AG20443 (cell line): ENCODE data around the gene GPR42.
"Not testable (repeated sequence)": the region's sequence is repeated elsewhere in the genome, so short reads cannot be mapped to it uniquely, and the experiment has no call there.

Experiments
- DNase-seq: peaks from one replicate; pipeline ENCODE4 v3.0.0; 2012; ENCODE audit warnings: low spot score, mixed read lengths

Gene GPR42

DNA sequence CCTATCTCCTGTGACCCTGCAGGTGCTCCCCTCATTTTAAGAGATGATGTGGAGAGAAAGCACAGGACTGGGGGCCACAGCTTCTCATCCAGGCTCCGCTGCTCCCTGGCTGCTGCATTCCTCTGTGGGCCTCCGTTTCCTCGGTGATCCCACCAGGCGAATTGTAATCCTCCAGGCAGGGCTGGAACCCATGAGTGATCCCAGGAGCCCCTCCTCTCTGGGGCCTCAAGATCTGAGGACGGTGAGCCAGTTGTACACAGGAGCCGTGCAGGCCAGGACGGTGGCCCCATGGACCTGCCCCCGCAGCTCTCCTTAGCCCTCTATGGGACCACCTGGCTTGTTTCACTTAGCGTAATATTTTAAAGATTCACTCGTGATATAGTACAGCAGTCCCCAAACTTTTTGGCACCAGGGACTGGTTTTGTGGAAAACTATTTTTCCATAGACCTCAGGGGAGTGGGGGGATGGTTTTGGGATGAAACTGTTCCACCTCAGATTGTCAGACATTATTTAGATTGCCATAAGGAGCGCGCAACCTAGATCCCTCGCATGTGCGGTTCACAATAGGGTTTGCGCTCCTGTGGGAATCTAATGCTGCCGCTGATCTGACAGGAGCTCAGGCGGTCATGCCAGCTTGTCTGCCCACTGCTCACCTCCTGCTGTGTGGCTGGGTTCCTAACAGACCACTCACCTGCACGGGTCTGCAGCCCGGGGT, 7.0 kb upstream of the GPR42 start:
- no peak for DNase-seq

GRCh38 chr19:35365303-35365702, 5.6 kb upstream of the GPR42 start:
- DNase-seq = no peak

DNA sequence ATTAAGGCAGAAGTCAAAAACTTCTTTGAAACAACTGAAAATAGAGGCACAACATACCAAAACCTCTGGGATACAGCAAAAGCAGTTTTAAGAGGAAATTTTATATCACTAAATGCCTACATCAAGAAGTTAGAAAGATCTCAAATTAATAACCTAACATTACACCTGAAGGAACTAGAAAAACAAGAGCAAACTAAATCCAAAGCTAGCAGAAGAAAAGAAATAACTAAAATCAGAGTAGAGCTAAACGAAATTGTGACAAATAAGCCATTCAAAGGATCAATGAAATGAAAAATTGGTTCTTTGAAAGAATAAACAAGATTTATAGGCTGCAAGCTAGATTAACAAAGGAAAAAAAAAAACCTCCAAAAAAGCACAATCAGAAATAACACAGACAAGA, 2.5 kb upstream of the GPR42 start:
- DNase-seq = no peak

- DNase-seq = no peak
Observed at GRCh38 chr19:35369522-35369921, 1.3 kb upstream of the GPR42 start.

- DNase-seq = no peak
Observed at GRCh38 chr19:35373492-35373891, 2.6 kb downstream of the GPR42 start.

- DNase-seq = not testable (repeated sequence)
Observed at GRCh38 chr19:35374031-35374430, 3.2 kb downstream of the GPR42 start.

DNA sequence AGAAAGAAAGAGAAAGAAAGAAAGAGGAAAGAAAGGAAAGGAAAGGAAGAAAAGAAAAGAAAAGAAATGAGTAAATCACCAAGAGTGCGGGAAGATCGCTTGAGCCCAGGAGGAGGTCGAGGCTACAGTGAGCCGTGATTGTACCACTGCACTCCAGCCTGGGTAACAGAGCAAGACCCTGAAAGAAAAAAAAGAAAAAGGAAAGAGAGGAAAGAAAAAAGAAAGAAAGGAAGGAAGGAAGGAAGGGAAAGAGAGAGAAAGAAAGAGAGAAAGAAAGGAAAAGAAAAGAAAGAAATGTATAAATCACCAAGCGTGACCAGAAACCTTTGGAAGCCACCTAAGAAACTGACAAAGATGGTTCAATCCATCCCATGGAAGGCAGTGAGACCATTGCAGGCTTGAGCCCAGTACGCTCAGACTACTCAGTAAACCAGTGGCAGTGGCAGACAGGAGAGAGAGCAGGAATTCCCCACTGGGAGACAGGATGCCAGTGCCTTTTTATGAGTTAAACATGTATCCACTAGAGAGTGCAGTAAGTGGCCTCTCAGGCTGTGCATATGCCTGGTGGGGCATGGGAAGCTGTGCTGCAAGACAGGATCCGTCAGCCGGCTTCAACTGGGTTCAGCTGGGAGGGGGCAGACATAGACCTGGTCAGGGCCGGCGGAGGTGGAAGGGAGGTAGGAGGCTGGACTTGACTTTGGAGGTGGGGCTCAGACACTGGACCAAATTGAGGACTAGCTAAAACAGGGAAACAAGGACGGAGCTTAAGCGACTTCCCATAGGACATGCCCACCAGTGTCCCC, 4.8 kb downstream of the GPR42 start:
- no peak for DNase-seq

DNA sequence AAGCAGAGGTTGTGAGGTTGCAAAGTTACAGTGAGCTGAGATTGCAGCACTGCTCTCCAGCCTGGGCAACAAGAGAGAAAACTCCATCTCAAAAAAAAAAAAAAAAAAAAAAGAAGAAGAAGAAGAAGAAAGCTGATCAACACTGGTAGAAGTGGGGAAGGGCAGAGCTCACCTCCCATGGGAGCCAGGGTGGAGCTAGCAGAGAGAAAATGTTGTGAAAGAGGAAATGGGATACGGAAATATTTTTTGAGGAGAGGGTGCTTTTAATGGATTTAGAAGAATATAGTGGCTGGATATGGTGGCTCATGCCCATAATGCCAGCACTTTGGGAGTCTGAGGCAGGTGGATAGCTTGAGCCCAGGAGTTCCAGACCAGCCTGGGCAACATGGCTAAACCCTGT, 6.8 kb downstream of the GPR42 start:
- no peak for DNase-seq

DNA sequence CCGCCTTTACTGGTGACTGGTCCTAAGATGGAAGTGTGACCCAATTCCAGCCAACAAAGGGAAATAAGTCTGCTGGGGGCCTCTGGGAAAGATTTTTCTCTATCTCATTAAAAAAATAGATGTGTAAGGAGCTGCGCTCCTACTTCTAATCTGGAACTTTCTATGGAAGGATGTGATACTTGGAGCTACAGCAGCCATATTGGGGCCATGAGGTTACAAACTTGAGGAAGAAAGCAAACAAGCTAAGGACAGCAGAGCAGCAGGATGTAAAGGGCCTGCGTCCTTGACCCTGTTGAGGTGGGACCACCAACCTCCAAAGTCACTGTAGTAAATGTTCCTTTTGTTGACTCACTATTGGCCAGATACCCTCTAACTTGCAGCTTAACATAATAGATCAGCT, 7.5 kb downstream of the GPR42 start:
- no peak for DNase-seq

GRCh38 chr19:35379545-35379944, 8.7 kb downstream of the GPR42 start:
- not testable (repeated sequence) for DNase-seq

- no peak for DNase-seq
Observed at GRCh38 chr19:35379992-35380391, 9.1 kb downstream of the GPR42 start.

DNA sequence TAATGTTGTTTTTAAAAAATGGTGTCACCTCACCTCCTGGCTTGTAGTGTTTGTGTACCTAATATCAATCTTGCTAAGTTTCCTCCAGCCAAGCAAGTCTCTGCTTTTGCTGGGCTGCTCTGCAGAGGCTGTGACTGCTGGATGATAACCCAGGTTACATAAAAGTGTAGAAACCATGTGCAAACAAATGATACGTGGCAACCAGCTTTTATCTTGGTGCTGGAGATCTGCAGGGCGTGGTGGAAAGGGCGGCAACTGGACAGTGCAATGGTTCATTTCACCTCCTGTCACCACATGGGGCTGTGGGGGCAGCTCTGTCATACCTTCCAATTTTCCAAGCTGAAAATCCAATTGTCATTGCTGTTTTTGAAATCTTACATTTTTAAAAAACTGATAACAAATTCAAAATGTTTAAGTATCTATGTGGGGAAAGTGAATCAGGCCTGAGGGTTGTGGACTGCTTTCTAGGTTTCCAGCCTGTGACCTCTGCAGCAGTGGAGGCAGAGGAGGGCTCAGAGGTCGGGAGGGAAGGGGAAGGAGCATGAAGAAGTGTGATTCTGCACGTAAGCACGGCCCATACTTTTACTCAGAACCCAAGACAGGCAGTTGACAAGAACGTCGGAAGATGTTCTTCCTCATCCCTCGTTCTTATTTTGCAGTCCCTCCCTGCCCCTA, 9.7 kb downstream of the GPR42 start:
- DNase-seq = no peak

DNA sequence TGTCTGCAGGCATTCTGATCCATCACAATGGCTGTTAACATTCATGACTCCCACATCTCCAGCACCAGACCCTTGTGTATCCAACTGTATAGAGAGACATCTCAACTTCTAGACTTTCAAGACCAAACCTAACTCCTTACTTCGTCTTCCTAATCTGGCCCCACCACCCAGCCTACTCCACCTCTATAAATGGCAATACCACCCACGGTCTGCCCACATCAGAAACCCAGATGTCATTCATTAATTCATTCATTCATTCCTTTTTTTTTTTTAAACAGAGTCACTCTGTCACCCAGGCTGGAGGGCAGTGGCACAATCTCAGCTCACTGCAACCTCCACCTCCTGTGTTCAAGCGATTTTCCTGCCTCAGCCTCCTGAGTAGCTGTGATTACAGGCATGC, 10.4 kb downstream of the GPR42 start:
- no peak for DNase-seq

DNA sequence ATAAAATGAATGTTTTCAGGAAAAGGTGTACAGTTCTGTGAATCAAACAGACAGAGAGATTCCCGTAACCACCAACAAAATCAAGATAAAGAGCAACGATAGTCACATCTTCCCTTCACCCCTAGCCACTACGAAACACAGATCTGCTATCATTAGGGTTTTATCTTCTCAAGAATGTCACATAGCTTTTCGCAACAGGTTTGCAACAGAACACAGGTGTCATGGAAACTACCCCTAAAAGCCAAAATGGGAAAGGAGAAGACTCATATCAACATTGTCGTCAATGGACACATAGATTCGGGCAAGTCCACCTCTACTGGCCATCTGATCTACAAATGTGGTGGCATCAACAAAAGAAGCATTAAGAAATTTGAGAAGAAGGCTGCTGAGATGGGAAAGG, 11.1 kb downstream of the GPR42 start:
- no peak for DNase-seq

DNA sequence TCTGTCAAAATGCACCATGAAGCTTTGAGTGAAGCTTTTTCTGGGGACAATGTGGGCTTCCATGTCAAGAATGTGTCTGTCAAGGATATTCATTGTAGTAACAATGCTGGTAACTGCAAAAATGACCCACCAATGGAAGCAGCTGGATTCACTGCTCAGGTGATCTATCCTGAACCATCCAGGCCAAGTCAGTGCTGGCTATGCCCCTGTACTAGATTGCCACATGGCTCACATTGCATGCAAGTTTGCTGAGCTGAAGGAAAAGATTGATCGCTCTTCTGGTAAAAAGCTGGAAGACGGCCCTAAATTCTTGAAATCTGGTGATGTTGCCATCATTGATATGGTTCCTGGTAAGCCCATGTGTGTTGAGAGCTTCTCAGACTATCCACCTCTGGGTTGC, 12.7 kb downstream of the GPR42 start:
- DNase-seq = no peak

- DNase-seq = no peak
Observed at GRCh38 chr19:35388277-35389054, 17.6 kb downstream of the GPR42 start.

- DNase-seq = no peak
Observed at GRCh38 chr19:35389192-35389861, 18.5 kb downstream of the GPR42 start.

DNA sequence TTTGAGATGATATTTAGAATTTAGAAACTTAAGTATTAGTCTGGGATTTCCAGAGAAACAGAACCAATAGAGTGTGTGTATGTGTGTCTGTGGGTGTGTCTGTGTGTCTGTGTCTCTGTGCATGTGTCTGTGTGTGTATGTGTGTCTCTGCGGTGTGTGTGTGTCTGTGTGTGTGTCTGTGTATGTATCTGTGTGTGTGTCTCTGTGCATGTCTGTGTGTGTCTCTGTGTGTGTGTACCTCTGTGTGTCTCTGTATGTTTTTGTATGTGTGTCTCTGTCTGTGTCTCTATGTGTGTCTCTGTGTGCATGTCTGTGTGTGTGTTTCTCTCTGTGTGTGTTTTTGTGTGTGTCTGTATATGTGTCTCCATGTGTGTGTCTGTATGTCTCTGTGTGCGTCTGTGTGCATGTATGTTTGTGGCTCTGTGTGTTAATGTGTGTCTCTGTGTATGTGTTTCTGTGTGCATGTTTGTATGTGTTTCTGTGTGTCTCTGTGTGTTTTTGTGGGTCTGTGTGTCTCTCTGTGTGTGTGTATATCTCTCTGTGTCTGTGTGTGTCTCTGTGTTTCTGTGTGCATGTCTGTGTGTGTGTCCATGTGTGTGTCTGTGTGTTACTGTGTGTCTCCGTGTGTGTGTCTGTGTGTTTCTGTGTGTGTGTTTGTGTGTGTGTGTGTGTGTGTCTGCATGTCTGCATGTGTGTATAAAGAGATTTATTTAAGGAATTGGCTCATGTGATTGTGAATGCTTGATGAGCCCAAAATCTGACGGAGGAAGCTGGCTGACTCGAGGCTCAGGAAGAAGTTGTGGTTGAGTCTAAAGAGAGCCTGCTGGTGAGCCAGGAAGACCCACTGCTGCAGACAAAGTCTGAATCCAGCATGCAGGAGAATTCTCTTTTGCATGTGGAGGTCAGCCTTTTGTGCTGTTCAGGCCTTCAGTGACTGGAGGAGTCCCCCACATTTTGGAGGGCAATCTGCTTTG, 22.2 kb downstream of the GPR42 start:
- no peak for DNase-seq

DNA sequence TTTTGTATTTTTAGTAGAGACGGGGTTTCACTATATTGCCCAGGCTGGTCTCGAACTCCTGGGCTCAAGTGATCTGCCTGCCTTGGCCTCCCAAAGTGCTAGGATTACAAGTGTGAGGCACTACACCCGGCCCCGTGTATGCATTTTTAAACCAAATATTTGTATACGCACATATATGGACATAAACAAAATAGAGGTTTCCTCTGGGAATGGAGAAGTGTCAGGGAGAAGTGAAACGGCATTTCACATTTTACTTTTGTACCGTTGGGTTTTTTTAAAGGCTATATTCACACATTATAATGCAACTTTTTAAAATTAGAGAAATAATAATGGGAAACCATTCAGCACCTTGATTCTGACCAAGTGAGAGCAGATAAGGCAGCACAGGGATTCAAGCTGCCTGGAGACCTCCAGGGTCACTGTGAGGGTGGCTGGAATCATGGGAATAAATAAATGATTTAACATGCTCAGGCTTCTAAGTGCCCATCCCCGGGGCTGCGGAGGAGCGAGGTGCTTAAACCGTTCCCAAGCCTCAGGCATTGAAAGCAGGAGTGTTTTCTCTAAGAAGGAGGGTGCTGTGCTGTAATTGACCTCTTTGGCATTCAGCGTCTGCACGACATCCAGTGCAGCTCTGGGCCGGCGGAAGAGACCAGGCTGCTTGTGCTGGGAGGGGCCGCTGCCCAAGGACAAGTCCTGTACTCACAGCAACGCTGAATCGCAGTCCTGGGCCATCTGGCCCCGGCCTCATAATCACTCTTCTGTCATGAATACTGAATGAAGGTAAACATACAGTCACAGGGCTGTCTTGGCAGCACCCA, 24.7 kb downstream of the GPR42 start:
- DNase-seq = peak; percentile 43
